GM06990 (cell line): Measurements from ENCODE around the gene FKBP1B.

Experiments used
- DNase-seq: peaks from one replicate; pipeline ENCODE4 v3.0.0-alpha.2; 2011; ENCODE audit not compliant: insufficient read length; ENCODE audit errors: extremely low read depth
- H3K27me3 ChIP-seq: replicated peaks from 2 replicates; pipeline ENCODE4 v1.6.0; 2011; ENCODE audit warnings: low read length; ENCODE audit not compliant: control insufficient read depth, insufficient read depth
- H3K36me3 ChIP-seq: 2 replicates; pipeline ENCODE4 v1.5.1; 2011; ENCODE audit warnings: low read length; ENCODE audit not compliant: control insufficient read depth, insufficient read depth
- H3K4me3 ChIP-seq: replicated peaks from 2 replicates; pipeline ENCODE4 v1.5.1; 2011; ENCODE audit warnings: low read depth, mild to moderate bottlenecking, control low read depth, low read length
- CTCF ChIP-seq: IDR thresholded peaks from 2 replicates; pipeline ENCODE4 v1.5.1; 2011; ENCODE audit warnings: low read length, control low read depth, mild to moderate bottlenecking, inconsistent platforms; ENCODE audit not compliant: insufficient read depth, poor library complexity, severe bottlenecking

The FKBP1B gene

GRCh38 chr2:24050041-24050979, 769 bp downstream of the FKBP1B start:
- Histone ChIP-seq H3K36me3 (no peaks in the 10 kb centered on the region), H3K27me3 (no peaks in the 10 kb centered on the region), H3K4me3 (peak overlapping the region; percentile 70)
- no peak for TF ChIP-seq CTCF
- peak; percentile 20 for DNase-seq

- Histone ChIP-seq H3K27me3 (no peaks in the 10 kb centered on the region), H3K36me3 (no peaks in the 10 kb centered on the region), H3K4me3 (no peak overlapping the region)
- TF ChIP-seq CTCF, result no peak
- no peak for DNase-seq
These were observed 2.3 kb downstream of the FKBP1B start for GRCh38 chr2:24051833-24052232.

- Histone ChIP-seq H3K36me3 (no peaks in the 10 kb centered on the region), H3K4me3 (no peak overlapping the region), H3K27me3 (no peaks in the 10 kb centered on the region)
- TF ChIP-seq CTCF, result no peak
- DNase-seq, result no peak
These were observed 3.4 kb downstream of the FKBP1B start for GRCh38 chr2:24052951-24053350.

GRCh38 chr2:24054366-24055010, 4.9 kb downstream of the FKBP1B start:
- TF ChIP-seq CTCF, result no peak
- Histone ChIP-seq H3K4me3 (no peak overlapping the region), H3K36me3 (no peaks in the 10 kb centered on the region), H3K27me3 (no peaks in the 10 kb centered on the region)
- no peak for DNase-seq

GRCh38 chr2:24055750-24056149, 6.2 kb downstream of the FKBP1B start:
- DNase-seq, result no peak
- Histone ChIP-seq H3K4me3 (no peak overlapping the region), H3K27me3 (no peaks in the 10 kb centered on the region), H3K36me3 (no peaks in the 10 kb centered on the region)
- no peak for TF ChIP-seq CTCF
